ENCODE data around the gene GAB3. TPM values are rescaled to one million over a fixed set of nuclear protein-coding genes. Genes with fewer than 3 reads are reported as not detected.

Gene GAB3
- total RNA-seq, 6 experiments from 2014 or later, result 0.64 to 1.7 (median 1.1) TPM

DNA sequence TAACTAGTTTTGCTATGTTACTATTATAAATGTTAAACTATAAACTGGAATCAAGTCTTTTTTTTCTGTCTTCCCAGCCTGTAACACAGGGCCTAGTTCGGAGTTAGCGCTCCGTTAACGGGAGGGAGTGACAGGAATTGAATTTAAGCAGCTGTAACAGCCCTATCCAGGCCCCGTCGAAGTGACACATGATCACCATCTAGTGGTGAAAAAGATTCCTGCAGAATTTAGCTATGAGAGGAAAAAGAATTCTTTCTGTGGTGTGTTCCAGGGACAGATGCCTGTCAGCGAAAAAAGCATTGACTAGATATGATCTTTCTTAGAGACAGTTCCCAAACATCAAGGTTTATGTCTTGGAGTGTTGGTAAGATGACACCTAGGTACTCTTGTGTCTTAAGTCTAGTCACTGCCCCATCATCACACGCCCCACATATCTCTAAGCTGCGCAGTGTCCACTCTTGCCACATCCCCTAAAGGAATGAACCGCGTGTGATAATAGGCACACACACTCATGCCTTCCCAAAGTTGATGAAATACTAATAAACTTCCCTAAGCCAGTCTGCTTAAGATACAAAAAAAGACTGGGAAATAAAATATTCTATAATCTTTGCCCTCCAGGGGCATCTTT lies 2.1 kb downstream of the GAB3 start:
- Histone ChIP-seq H3K4me1 (no peaks in the 10 kb centered on the region), H3K27me3 (no peaks in the 10 kb centered on the region), H3K36me3 (no peaks in the 10 kb centered on the region), H3K9me3 (no peaks in the 10 kb centered on the region), H3K27ac (no peak overlapping the region), H3K4me3 (no peak overlapping the region)
- ATAC-seq, result peak; percentile 81 to 86 (median 85)
- WGBS (ENCODE audit: insufficient coverage, low coverage, low lambda C conversion rate, missing lambda C conversion rate), result 22% methylated on average over 11 of the region's 11 CpGs
- intact Hi-C loops (cut with DNase I), result no loop called here
- DNase-seq, result no peak
- no peak for TF ChIP-seq POLR2A (IDR thresholded peaks at IDR 0.05)
- TF ChIP-seq CTCF (IDR thresholded peaks at IDR 0.05), result peak; percentile 82 to 85 (median 82)

DNA sequence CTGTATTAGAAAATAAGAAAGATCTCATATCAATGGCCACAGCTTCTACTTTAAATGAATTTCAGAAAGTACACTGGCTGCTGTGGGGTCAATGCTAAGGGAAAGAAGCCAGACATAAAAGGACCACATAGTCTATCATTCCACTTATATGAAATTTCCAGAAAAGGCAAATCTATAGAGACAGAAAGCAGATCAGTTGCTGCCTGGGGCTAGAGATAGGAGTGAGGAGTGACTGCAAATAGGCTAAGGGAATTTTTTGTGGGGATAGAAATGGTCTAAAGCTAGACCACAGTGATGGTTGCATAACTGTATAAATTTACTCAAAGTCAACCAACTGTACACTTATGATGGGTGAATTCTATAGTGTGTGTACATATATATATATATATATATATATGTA lies 8.3 kb downstream of the GAB3 start:
- TF ChIP-seq CTCF (IDR thresholded peaks at IDR 0.05), result no peak
- TF ChIP-seq POLR2A (IDR thresholded peaks at IDR 0.05), result no peak
- peaks cover 0 to 3% of the 10 kb centered on the region in 2 donors for H3K27me3 ChIP-seq
- intact Hi-C loops (cut with DNase I), result no loop called here
- no peaks in the 10 kb centered on the region for H3K9me3 ChIP-seq
- no peak overlapping the region for H3K27ac ChIP-seq
- no peak overlapping the region for H3K4me3 ChIP-seq
- no peaks in the 10 kb centered on the region for H3K36me3 ChIP-seq
- DNase-seq (no peak), ATAC-seq (no peak)
- H3K4me1 ChIP-seq, result no peaks in the 10 kb centered on the region

DNA sequence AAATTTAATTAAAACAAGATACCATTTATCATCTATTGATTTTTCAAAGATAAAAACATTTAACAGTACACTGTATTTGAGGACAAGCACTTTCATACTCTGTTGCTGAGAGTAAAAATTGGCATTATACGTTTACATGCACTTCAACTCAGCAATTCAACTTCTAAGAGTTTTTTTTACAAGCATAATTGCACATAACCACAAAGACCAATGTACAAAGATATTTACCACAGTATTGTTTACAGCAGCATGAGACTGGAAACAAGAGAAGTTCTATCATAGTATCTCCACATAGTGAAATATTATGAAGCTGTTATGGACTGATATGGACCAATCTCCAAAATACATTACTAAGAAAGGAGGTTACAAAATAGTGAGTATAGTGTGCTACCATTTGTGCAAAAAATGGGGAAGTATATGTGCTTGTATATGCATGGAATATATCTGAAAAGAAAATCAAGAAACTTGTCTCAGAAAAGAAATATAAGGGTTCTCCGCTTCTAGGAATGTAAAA lies 10.9 kb downstream of the GAB3 start:
- H3K36me3 ChIP-seq, result no peaks in the 10 kb centered on the region
- H3K27ac ChIP-seq, result no peak overlapping the region
- H3K9me3 ChIP-seq, result no peaks in the 10 kb centered on the region
- TF ChIP-seq POLR2A (IDR thresholded peaks at IDR 0.05) (no peak), CTCF (IDR thresholded peaks at IDR 0.05) (no peak)
- no peak for DNase-seq
- peaks cover 0 to 3% of the 10 kb centered on the region in 2 donors for H3K27me3 ChIP-seq
- intact Hi-C loops (cut with DNase I), result no loop called here
- no peak overlapping the region for H3K4me3 ChIP-seq
- ATAC-seq, result no peak
- H3K4me1 ChIP-seq, result peaks cover 0 to under 1% (median 0%) of the 10 kb centered on the region in 4 donors
- 39% methylated on average over 2 of the region's 2 CpGs for WGBS (ENCODE audit: insufficient coverage, low coverage, low lambda C conversion rate, missing lambda C conversion rate)

DNA sequence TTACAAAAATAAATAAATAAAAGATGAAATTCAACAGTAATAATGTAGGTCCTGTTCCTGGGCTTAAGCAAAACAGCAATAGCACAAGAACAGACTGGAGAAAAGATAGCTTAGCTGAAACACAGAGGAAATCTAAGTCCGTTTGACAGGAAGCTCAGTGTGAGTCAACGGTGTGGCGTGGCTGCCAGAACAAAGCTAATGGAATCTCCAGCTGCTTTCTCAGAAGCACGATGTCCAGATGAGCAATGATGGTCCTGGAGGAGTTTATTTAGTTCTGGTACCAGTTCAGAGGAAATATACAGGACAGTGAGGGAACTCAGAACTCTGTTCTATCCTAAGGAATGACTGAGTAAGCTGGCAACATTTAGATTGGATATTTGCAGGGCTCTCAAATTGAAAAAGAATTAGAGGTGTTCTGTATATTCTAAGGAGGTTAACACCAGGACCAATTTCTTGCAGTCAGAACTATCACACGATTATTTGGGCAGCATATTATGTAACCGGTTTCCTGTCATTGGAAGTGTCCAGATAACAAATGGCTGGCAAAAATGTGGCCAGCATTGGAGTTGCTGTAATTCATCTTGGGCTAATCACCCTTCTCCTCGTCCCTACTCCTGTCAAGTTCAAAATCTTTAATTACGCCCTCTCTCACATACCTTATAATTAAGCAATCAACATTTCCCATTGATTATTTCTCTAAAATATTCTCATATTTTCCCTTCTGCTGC lies 12.7 kb downstream of the GAB3 start:
- Histone ChIP-seq H3K9me3 (no peaks in the 10 kb centered on the region), H3K36me3 (no peaks in the 10 kb centered on the region), H3K4me3 (no peak overlapping the region), H3K27me3 (peaks cover 0 to 3% of the 10 kb centered on the region in 2 donors), H3K27ac (no peak overlapping the region), H3K4me1 (peaks cover 0 to 3% (median 0%) of the 10 kb centered on the region in 4 donors)
- intact Hi-C loops (cut with DNase I), result no loop called here
- ATAC-seq (peak; percentile 42 to 71 (median 58)), DNase-seq (no peak)
- WGBS (ENCODE audit: insufficient coverage, low coverage, low lambda C conversion rate, missing lambda C conversion rate), result 44% methylated on average over 8 of the region's 8 CpGs
- TF ChIP-seq CTCF (IDR thresholded peaks at IDR 0.05) (no peak), POLR2A (IDR thresholded peaks at IDR 0.05) (no peak)

Measured in right lobe of liver (tissue), 6 donors.